Measurements from ENCODE around the gene GSN. TPM values are rescaled to one million over a fixed set of nuclear protein-coding genes. Genes with fewer than 3 reads are reported as not detected.

Gene GSN
- total RNA-seq, 1 experiment from 2014 or later = 278 TPM

DNA sequence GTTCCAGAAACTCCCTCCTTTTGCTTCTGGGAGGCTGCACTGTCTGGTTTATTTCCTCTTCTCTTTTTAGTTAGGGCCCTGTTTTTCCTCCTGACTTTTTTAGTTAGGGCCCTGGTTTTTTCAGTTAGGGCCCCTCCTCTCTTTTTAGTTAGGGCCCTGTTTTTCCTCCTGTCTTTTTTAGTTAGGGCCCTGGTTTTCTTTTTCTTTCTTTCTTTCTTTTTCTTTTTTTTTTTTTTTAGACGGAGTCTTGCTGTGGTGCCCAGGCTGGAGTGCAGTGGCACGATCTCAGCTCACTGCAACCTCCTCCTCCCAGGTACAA lies 15.1 kb downstream of the GSN start:
- POLR2A ChIA-PET = no interaction called here
- ATAC-seq (no peak), DNase-seq (ENCODE audit: low read depth, low spot score) (no peak)
- intact Hi-C loops (cut with micrococcal nuclease; ENCODE audit: unreplicated experiment) (loop anchor here (5.0 kb wide), 1 partner anchor 71 kb away; no protein-coding TSS in a partner anchor), in situ Hi-C loops (cut with HindIII; ENCODE audit: low pct_unique_long_range_greater_than_20kb, low sequenced_read_pairs) (no loop called here)
- H3K4me3 ChIP-seq (ENCODE audit: low read depth in 2 of 2, low read length in 2 of 2) = no peak overlapping the region
- CTCF ChIA-PET = no interaction called here
- H3K4me1 ChIP-seq (ENCODE audit: control insufficient read depth, insufficient read depth, low read length) = peaks cover 94% of the 10 kb centered on the region
- H3K27ac ChIP-seq (ENCODE audit: low read length) = peak overlapping the region; percentile 99
- no peaks in the 10 kb centered on the region for H3K27me3 ChIP-seq (ENCODE audit: control insufficient read depth, insufficient read depth, low read length)
- no peaks in the 10 kb centered on the region for H3K36me3 ChIP-seq (ENCODE audit: control insufficient read depth, insufficient read depth, low read length)
- BruUV-seq (replicated peaks) = no TSS peak
- no peaks in the 10 kb centered on the region for H3K9me3 ChIP-seq (ENCODE audit: control insufficient read depth, insufficient read depth, low read depth, low read length)
- TF ChIP-seq, protein P1, sequence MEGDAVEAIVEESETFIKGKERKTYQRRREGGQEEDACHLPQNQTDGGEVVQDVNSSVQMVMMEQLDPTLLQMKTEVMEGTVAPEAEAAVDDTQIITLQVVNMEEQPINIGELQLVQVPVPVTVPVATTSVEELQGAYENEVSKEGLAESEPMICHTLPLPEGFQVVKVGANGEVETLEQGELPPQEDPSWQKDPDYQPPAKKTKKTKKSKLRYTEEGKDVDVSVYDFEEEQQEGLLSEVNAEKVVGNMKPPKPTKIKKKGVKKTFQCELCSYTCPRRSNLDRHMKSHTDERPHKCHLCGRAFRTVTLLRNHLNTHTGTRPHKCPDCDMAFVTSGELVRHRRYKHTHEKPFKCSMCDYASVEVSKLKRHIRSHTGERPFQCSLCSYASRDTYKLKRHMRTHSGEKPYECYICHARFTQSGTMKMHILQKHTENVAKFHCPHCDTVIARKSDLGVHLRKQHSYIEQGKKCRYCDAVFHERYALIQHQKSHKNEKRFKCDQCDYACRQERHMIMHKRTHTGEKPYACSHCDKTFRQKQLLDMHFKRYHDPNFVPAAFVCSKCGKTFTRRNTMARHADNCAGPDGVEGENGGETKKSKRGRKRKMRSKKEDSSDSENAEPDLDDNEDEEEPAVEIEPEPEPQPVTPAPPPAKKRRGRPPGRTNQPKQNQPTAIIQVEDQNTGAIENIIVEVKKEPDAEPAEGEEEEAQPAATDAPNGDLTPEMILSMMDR (IDR thresholded peaks at IDR 0.05) = no peak

DNA sequence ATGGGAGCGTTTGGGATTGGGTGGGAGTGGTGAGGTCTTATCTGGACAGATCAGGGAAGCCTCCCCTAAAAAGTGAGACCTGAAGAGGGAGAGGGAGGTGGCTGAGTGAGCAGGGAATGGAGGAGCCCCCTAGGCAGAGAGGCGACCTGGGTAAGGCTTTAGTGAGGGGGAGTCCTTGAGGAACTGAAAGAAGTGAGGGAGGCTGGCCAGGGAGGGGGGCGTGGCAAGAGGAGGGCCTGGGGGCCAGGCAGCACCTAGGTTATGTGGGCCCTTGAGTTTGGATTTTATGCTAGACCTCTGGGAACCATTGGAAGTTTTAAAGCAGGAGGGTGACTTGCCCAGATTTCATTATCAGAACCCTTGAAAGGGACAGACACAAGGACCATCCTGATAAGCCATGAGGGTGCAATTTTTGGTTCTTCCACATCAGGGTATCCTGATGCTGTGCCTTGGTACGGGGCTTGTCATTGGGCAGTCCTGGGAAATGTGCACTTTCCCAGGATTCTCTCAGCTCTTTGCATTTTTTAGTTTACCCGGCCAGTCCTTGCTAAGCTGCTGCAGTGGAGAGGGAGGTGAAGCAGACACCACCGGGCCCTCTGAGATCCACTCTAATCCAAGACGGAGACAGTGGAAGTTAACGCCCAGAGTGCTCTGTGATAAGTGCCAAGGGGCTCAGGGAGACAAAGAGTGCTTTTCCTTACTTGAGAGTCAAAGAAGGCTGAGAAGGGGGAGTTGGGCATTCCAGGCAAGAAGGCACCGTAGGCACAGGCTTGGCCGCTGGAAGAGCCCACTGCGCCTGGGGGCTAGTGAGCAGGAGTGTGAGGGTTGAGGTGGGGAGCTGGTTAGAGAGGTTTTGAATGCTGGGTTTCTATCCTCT lies 16.1 kb downstream of the GSN start:
- no peak for DNase-seq (ENCODE audit: low read depth, low spot score)
- H3K27me3 ChIP-seq (ENCODE audit: control insufficient read depth, insufficient read depth, low read length) = no peaks in the 10 kb centered on the region
- intact Hi-C loops (cut with micrococcal nuclease; ENCODE audit: unreplicated experiment) (loop anchor here (5.0 kb wide), 1 partner anchor 72 kb away; no protein-coding TSS in a partner anchor), in situ Hi-C loops (cut with HindIII; ENCODE audit: low pct_unique_long_range_greater_than_20kb, low sequenced_read_pairs) (no loop called here)
- ChIA-PET CTCF (interaction anchor here (0.6 kb wide), 1 partner anchor 60 kb away, joined by 3 read pairs; no protein-coding TSS in a partner anchor), POLR2A (no interaction called here)
- H3K36me3 ChIP-seq (ENCODE audit: control insufficient read depth, insufficient read depth, low read length) = no peaks in the 10 kb centered on the region
- no TSS peak for BruUV-seq (replicated peaks)
- peak overlapping the region; percentile 99 for H3K27ac ChIP-seq (ENCODE audit: low read length)
- peaks cover 94% of the 10 kb centered on the region for H3K4me1 ChIP-seq (ENCODE audit: control insufficient read depth, insufficient read depth, low read length)
- ATAC-seq = no peak
- TF ChIP-seq POLR2AphosphoS5 (IDR thresholded peaks at IDR 0.05; ENCODE audit: low read depth, low read length) (no peak), SIN3A (IDR thresholded peaks at IDR 0.05; ENCODE audit: borderline replicate concordance, insufficient read depth, low read depth, low read length) (no peak), TCF7L2 (IDR thresholded peaks at IDR 0.05; ENCODE audit: low read depth, low read length) (no peak)
- TF ChIP-seq, protein P1 (IDR thresholded peaks at IDR 0.05) = no peak
- TF ChIP-seq, protein P2, sequence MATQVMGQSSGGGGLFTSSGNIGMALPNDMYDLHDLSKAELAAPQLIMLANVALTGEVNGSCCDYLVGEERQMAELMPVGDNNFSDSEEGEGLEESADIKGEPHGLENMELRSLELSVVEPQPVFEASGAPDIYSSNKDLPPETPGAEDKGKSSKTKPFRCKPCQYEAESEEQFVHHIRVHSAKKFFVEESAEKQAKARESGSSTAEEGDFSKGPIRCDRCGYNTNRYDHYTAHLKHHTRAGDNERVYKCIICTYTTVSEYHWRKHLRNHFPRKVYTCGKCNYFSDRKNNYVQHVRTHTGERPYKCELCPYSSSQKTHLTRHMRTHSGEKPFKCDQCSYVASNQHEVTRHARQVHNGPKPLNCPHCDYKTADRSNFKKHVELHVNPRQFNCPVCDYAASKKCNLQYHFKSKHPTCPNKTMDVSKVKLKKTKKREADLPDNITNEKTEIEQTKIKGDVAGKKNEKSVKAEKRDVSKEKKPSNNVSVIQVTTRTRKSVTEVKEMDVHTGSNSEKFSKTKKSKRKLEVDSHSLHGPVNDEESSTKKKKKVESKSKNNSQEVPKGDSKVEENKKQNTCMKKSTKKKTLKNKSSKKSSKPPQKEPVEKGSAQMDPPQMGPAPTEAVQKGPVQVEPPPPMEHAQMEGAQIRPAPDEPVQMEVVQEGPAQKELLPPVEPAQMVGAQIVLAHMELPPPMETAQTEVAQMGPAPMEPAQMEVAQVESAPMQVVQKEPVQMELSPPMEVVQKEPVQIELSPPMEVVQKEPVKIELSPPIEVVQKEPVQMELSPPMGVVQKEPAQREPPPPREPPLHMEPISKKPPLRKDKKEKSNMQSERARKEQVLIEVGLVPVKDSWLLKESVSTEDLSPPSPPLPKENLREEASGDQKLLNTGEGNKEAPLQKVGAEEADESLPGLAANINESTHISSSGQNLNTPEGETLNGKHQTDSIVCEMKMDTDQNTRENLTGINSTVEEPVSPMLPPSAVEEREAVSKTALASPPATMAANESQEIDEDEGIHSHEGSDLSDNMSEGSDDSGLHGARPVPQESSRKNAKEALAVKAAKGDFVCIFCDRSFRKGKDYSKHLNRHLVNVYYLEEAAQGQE (IDR thresholded peaks at IDR 0.05; ENCODE audit: insufficient read depth in 1 of 2, low read depth in 2 of 2, low read length in 1 of 2) = no peak
- no peaks in the 10 kb centered on the region for H3K9me3 ChIP-seq (ENCODE audit: control insufficient read depth, insufficient read depth, low read depth, low read length)
- no peak overlapping the region for H3K4me3 ChIP-seq (ENCODE audit: low read depth in 2 of 2, low read length in 2 of 2)
